Kidney (tissue), 14 donors: ENCODE results near the gene CRCP. TPM values are rescaled to one million over a fixed set of nuclear protein-coding genes. Genes with fewer than 3 reads are reported as not detected.
A peak's percentile ranks its signal among the peaks of the same experiment; 100 is the strongest.
"Not testable (repeated sequence)": the region's sequence is repeated elsewhere in the genome, so short reads cannot be mapped to it uniquely, and the experiment has no call there.

ENCODE experiments used
- DNase-seq, 5 donors: peaks; one replicate each; pipeline ENCODE4 v3.0.0-alpha.2; 2013 to 2020
- FAIRE-seq: peaks from 2 replicates; lab custom pipeline; 2012; peaks lifted over from hg19 to GRCh38; lab: Jason Lieb, UNC
- H3K27ac ChIP-seq, 2 donors: one replicate each; pipeline ENCODE4 v1.7.0; 2013; ENCODE audit warnings: low read depth in 2 of 2, low read length in 2 of 2, inconsistent platforms in 1 of 2
- H3K27me3 ChIP-seq: one replicate; pipeline ENCODE4 v1.7.1; 2013; ENCODE audit warnings: low read length, inconsistent platforms; ENCODE audit not compliant: control insufficient read depth, insufficient read depth
- H3K36me3 ChIP-seq, 3 donors: one replicate each; pipeline versions ENCODE4 v1.7.0 to v1.7.1; 2013; ENCODE audit warnings: low read length in 3 of 3, control low read depth in 1 of 3, inconsistent platforms in 1 of 3; ENCODE audit not compliant: insufficient read depth in 3 of 3, control insufficient read depth in 2 of 3
- H3K4me1 ChIP-seq, 3 donors: one replicate each; pipeline versions ENCODE4 v1.7.0 to v1.7.1; 2013; ENCODE audit warnings: low read length in 3 of 3, inconsistent platforms in 1 of 3, low read depth in 1 of 3; ENCODE audit not compliant: control insufficient read depth in 2 of 3, insufficient read depth in 2 of 3
- H3K4me3 ChIP-seq, 3 donors: one replicate each; pipeline versions ENCODE4 v1.7.0 to v1.8.1; 2013; ENCODE audit warnings: low read length in 3 of 3, control low read depth in 1 of 3, inconsistent platforms in 1 of 3
- H3K9ac ChIP-seq, 3 donors: one replicate each; pipeline versions ENCODE4 v1.7.0 to v1.7.1; 2013; ENCODE audit warnings: low read length in 3 of 3, control low read depth in 1 of 3, inconsistent platforms in 1 of 3
- H3K9me3 ChIP-seq, 3 donors: one replicate each; pipeline versions ENCODE4 v1.7.0 to v1.7.1; 2013; ENCODE audit warnings: low read length in 3 of 3, control low read depth in 1 of 3, inconsistent platforms in 1 of 3; ENCODE audit not compliant: control insufficient read depth in 2 of 3, insufficient read depth in 1 of 3
- CTCF ChIP-seq: IDR thresholded peaks from 3 replicates; pipeline ENCODE4 v1.5.1; 2012; ENCODE audit warnings: mild to moderate bottlenecking, moderate library complexity, borderline replicate concordance; ENCODE audit not compliant: insufficient read depth; ENCODE audit errors: extremely low read depth
- intact Hi-C: fragments of 100-400 bp; cut with DNase I; formaldehyde crosslinking; loops from one replicate; pipeline ENCODE4 v1.11.1; 2022
- polyA plus RNA-seq: library from polyadenylated mRNA; stranded (reverse); fragments of 350-450 nt; fragmentation: Illumina TruSeq; extraction: RNeasy Lipid Tissue Mini Kit (QIAGEN cat#74804); gene quantifications from one replicate; pipeline ENCODE4 v1.2.3, GENCODE V29; 2014; ENCODE audit warnings: low read depth, low replicate concordance; ENCODE audit not compliant: insufficient read depth
- total RNA-seq: library from RNA; stranded (reverse); fragmentation: NEBNext Ultra II Directional; extraction: Animal tissue kit (Norgen Biotek cat#: 25700); gene quantifications from one replicate; pipeline ENCODE4 v1.2.1, GENCODE V29; 2021
- donor health status: control.
- donor health status: control.
- donor health status: control.
- donor health status: control.
- donor health status: control.
- donor health status: DM: yes; HTN: yes; CAD: no.
- donor health status: Normal renal cell carcinoma (clear cell type).

CRCP gene
- total and polyA plus RNA-seq, 2 donors from 2014 or later = 16.8 to 35.8 TPM

GRCh38 chr7:66105263-66105748, 9.3 kb upstream of the CRCP start:
- FAIRE-seq (no peak), DNase-seq (peak in 1 of 5 donors; percentile 2)
- Histone ChIP-seq H3K4me3 (peak overlapping the region in 2 of 3 donors; percentile 6 to 13), H3K4me1 (peaks cover 0 to 3% (median 2%) of the 10 kb centered on the region in 3 donors), H3K27ac (peak overlapping the region; percentile 14 to 73), H3K9me3 (no peaks in the 10 kb centered on the region), H3K27me3 (no peaks in the 10 kb centered on the region), H3K9ac (no peak overlapping the region), H3K36me3 (no peaks in the 10 kb centered on the region)
- no peak for TF ChIP-seq CTCF
- intact Hi-C loops = no loop called here

- H3K27ac ChIP-seq, H3K27me3 ChIP-seq, FAIRE-seq, H3K4me3 ChIP-seq, H3K4me1 ChIP-seq, H3K9ac ChIP-seq, H3K36me3 ChIP-seq, H3K9me3 ChIP-seq, intact Hi-C loops: not testable (repeated sequence)
- DNase-seq = peak in 1 of 5 donors; percentile 17
Measured at GRCh38 chr7:66108410-66108809, 6.2 kb upstream of the CRCP start.

- no peaks in the 10 kb centered on the region for H3K36me3 ChIP-seq
- TF ChIP-seq CTCF = no peak
- H3K4me1 ChIP-seq = peaks cover 0 to 2% (median 0%) of the 10 kb centered on the region in 3 donors
- no peak for FAIRE-seq
- no peaks in the 10 kb centered on the region for H3K9me3 ChIP-seq
- H3K27me3 ChIP-seq = no peaks in the 10 kb centered on the region
- intact Hi-C loops = no loop called here
- no peak for DNase-seq
- H3K27ac ChIP-seq = no peak overlapping the region
- H3K4me3 ChIP-seq = no peak overlapping the region
- H3K9ac ChIP-seq = no peak overlapping the region
Measured at GRCh38 chr7:66110856-66111255, 3.8 kb upstream of the CRCP start.

- H3K9me3 ChIP-seq, H3K36me3 ChIP-seq, H3K27ac ChIP-seq, FAIRE-seq, H3K9ac ChIP-seq, DNase-seq, intact Hi-C loops, H3K27me3 ChIP-seq, H3K4me3 ChIP-seq: not testable (repeated sequence)
- peaks cover 0 to 13% (median 2%) of the 10 kb centered on the region in 3 donors for H3K4me1 ChIP-seq
Measured at GRCh38 chr7:66116680-66117420, 2.2 kb downstream of the CRCP start.
